ENCODE measurements around the gene EXD1. TPM values are rescaled to one million over a fixed set of nuclear protein-coding genes. Genes with fewer than 3 reads are reported as not detected.

The EXD1 gene
- total and polyA plus RNA-seq, 2 donors from 2014 or later, result not detected

DNA sequence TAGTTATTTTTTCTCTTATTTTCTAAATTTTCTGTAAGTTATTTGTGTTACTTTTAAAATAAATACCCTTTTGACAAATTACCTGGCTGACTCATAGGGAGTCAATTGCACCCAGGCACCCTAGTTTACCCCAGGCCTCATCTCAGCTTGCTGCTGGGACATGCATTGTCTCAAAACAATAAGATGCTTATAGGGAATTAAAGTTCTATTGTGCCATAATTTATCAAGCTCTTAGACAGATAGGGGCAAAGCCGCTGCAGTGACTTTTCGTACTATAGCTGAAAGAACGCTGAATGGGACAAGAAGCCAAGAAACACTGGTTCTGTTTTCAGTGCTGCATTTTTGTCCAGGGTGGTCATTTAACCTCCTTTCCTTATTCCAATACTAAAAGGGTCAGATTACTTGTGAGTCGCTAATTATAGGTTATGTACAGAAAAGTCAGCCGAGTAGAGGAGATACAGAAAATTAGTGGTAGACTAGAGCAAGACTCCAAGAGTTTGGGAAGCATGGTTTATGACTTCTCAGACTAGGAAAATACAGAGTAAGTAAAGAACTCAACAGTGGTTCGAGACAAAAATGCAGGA is 50.3 kb downstream of the EXD1 start:
- Histone ChIP-seq H3K27me3 (ENCODE audit: control insufficient read depth, insufficient read depth, low read length) (no peaks in the 10 kb centered on the region), H3K4me1 (ENCODE audit: control insufficient read depth in 2 of 3, insufficient read depth in 2 of 3, low read depth in 1 of 3, low read length in 3 of 3) (no peaks in the 10 kb centered on the region), H3K27ac (ENCODE audit: low read depth in 2 of 2, low read length in 2 of 2) (no peak overlapping the region), H3K9me3 (ENCODE audit: control insufficient read depth in 2 of 3, insufficient read depth in 1 of 3, low read length in 3 of 3) (no peaks in the 10 kb centered on the region), H3K9ac (ENCODE audit: low read length in 3 of 3) (no peak overlapping the region), H3K4me3 (ENCODE audit: low read length in 3 of 3) (no peak overlapping the region), H3K36me3 (ENCODE audit: control insufficient read depth in 2 of 3, insufficient read depth in 3 of 3, low read length in 3 of 3) (no peaks in the 10 kb centered on the region)
- TF ChIP-seq, protein P1, sequence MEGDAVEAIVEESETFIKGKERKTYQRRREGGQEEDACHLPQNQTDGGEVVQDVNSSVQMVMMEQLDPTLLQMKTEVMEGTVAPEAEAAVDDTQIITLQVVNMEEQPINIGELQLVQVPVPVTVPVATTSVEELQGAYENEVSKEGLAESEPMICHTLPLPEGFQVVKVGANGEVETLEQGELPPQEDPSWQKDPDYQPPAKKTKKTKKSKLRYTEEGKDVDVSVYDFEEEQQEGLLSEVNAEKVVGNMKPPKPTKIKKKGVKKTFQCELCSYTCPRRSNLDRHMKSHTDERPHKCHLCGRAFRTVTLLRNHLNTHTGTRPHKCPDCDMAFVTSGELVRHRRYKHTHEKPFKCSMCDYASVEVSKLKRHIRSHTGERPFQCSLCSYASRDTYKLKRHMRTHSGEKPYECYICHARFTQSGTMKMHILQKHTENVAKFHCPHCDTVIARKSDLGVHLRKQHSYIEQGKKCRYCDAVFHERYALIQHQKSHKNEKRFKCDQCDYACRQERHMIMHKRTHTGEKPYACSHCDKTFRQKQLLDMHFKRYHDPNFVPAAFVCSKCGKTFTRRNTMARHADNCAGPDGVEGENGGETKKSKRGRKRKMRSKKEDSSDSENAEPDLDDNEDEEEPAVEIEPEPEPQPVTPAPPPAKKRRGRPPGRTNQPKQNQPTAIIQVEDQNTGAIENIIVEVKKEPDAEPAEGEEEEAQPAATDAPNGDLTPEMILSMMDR (IDR thresholded peaks at IDR 0.05; ENCODE audit: borderline replicate concordance, extremely low read depth, insufficient read depth), result no peak
- FAIRE-seq (no peak), DNase-seq (no peak)
- intact Hi-C loops (cut with DNase I), result loop anchor here (10.0 kb wide), 1 partner anchor 275 kb away; no protein-coding TSS in a partner anchor

GRCh38 chr15:41169781-41170180 is 60.8 kb downstream of the EXD1 start:
- FAIRE-seq, result no peak
- TF ChIP-seq, protein P1 (IDR thresholded peaks at IDR 0.05; ENCODE audit: borderline replicate concordance, extremely low read depth, insufficient read depth), result no peak
- no peak overlapping the region for H3K27ac ChIP-seq (ENCODE audit: low read depth in 2 of 2, low read length in 2 of 2)
- H3K36me3 ChIP-seq (ENCODE audit: control insufficient read depth in 2 of 3, insufficient read depth in 3 of 3, low read length in 3 of 3), result no peaks in the 10 kb centered on the region
- no peak overlapping the region for H3K4me3 ChIP-seq (ENCODE audit: low read length in 3 of 3)
- intact Hi-C loops (cut with DNase I), result no loop called here
- no peaks in the 10 kb centered on the region for H3K9me3 ChIP-seq (ENCODE audit: control insufficient read depth in 2 of 3, insufficient read depth in 1 of 3, low read length in 3 of 3)
- H3K4me1 ChIP-seq (ENCODE audit: control insufficient read depth in 2 of 3, insufficient read depth in 2 of 3, low read depth in 1 of 3, low read length in 3 of 3), result no peaks in the 10 kb centered on the region
- no peak for DNase-seq
- H3K9ac ChIP-seq (ENCODE audit: low read length in 3 of 3), result no peak overlapping the region
- H3K27me3 ChIP-seq (ENCODE audit: control insufficient read depth, insufficient read depth, low read length), result no peaks in the 10 kb centered on the region

DNA sequence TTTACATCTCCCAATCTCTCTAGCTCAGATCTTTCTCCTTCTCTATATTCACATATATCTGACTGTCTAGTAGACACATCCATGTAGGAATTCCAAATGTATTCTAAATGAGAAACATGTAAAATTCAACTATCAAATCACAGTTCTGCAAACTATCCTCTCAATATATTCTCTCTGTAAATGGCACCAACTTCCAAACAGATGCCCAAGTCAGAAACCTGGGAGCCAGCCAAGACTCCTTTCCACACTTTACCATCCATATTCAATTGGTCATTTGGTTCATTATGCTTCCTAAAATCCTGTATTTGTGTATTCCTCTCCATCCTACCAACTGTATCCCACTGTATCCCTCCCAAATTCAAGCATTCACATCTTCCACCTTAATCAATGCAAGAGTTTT is 61.5 kb downstream of the EXD1 start:
- no peak for FAIRE-seq
- H3K27ac ChIP-seq (ENCODE audit: low read depth in 2 of 2, low read length in 2 of 2), result no peak overlapping the region
- H3K27me3 ChIP-seq (ENCODE audit: control insufficient read depth, insufficient read depth, low read length), result no peaks in the 10 kb centered on the region
- H3K4me1 ChIP-seq (ENCODE audit: control insufficient read depth in 2 of 3, insufficient read depth in 2 of 3, low read depth in 1 of 3, low read length in 3 of 3), result no peaks in the 10 kb centered on the region
- no peak overlapping the region for H3K9ac ChIP-seq (ENCODE audit: low read length in 3 of 3)
- no peaks in the 10 kb centered on the region for H3K36me3 ChIP-seq (ENCODE audit: control insufficient read depth in 2 of 3, insufficient read depth in 3 of 3, low read length in 3 of 3)
- TF ChIP-seq, protein P1 (IDR thresholded peaks at IDR 0.05; ENCODE audit: borderline replicate concordance, extremely low read depth, insufficient read depth), result no peak
- H3K4me3 ChIP-seq (ENCODE audit: low read length in 3 of 3), result no peak overlapping the region
- no peaks in the 10 kb centered on the region for H3K9me3 ChIP-seq (ENCODE audit: control insufficient read depth in 2 of 3, insufficient read depth in 1 of 3, low read length in 3 of 3)
- no peak for DNase-seq
- intact Hi-C loops (cut with DNase I), result no loop called here

- Histone ChIP-seq H3K36me3 (ENCODE audit: control insufficient read depth in 2 of 3, insufficient read depth in 3 of 3, low read length in 3 of 3) (no peaks in the 10 kb centered on the region), H3K27ac (ENCODE audit: low read depth in 2 of 2, low read length in 2 of 2) (no peak overlapping the region), H3K9me3 (ENCODE audit: control insufficient read depth in 2 of 3, insufficient read depth in 1 of 3, low read length in 3 of 3) (no peaks in the 10 kb centered on the region), H3K9ac (ENCODE audit: low read length in 3 of 3) (no peak overlapping the region), H3K4me3 (ENCODE audit: low read length in 3 of 3) (no peak overlapping the region), H3K4me1 (ENCODE audit: control insufficient read depth in 2 of 3, insufficient read depth in 2 of 3, low read depth in 1 of 3, low read length in 3 of 3) (no peaks in the 10 kb centered on the region), H3K27me3 (ENCODE audit: control insufficient read depth, insufficient read depth, low read length) (no peaks in the 10 kb centered on the region)
- TF ChIP-seq, protein P1 (IDR thresholded peaks at IDR 0.05; ENCODE audit: borderline replicate concordance, extremely low read depth, insufficient read depth), result no peak
- intact Hi-C loops (cut with DNase I), result no loop called here
- FAIRE-seq (no peak), DNase-seq (no peak)
These were observed 68.8 kb downstream of the EXD1 start for GRCh38 chr15:41161736-41162135.

All from kidney (tissue), 14 donors.